Esophagus (tissue), 2 donors: ENCODE measurements around the gene PWWP2B. TPM values are rescaled to one million over a fixed set of nuclear protein-coding genes. Genes with fewer than 3 reads are reported as not detected.
"Not testable (repeated sequence)": the region's sequence is repeated elsewhere in the genome, so short reads cannot be mapped to it uniquely, and the experiment has no call there.

ENCODE experiments used
- H3K27ac ChIP-seq, 2 donors: one replicate each; pipeline ENCODE4 v1.5.1; 2013; ENCODE audit warnings: low read depth in 2 of 2, mild to moderate bottlenecking in 2 of 2, inconsistent platforms in 1 of 2, low read length in 1 of 2, moderate library complexity in 1 of 2
- H3K27me3 ChIP-seq, 2 donors: one replicate each; pipeline ENCODE4 v1.6.1; 2013; ENCODE audit warnings: low read length in 2 of 2, control low read depth in 1 of 2, mild to moderate bottlenecking in 1 of 2; ENCODE audit not compliant: insufficient read depth in 2 of 2, control insufficient read depth in 1 of 2
- H3K36me3 ChIP-seq, 2 donors: one replicate each; pipeline ENCODE4 v1.6.1; 2013; ENCODE audit warnings: low read length in 1 of 2; ENCODE audit not compliant: control insufficient read depth in 2 of 2, insufficient read depth in 2 of 2
- H3K4me1 ChIP-seq, 2 donors: one replicate each; pipeline ENCODE4 v1.6.1; 2013; ENCODE audit warnings: low read length in 1 of 2; ENCODE audit not compliant: control insufficient read depth in 2 of 2, insufficient read depth in 2 of 2
- H3K4me3 ChIP-seq, 2 donors: one replicate each; pipeline ENCODE4 v1.5.1; 2013; ENCODE audit warnings: low read length in 2 of 2, mild to moderate bottlenecking in 2 of 2, low read depth in 1 of 2, moderate library complexity in 1 of 2
- H3K9me3 ChIP-seq, 2 donors: one replicate each; pipeline ENCODE4 v1.6.1; 2013; ENCODE audit warnings: mild to moderate bottlenecking in 2 of 2, low read depth in 1 of 2, low read length in 1 of 2, moderate library complexity in 1 of 2; ENCODE audit not compliant: control insufficient read depth in 2 of 2, insufficient read depth in 1 of 2
- WGBS, 2 donors: extraction: QIAGEN DNeasy Blood & Tissue Kit; methylation state at CpG; one replicate each; pipeline ENCODE4 v1.1.7; 2013; 5-methylcytosine and 5-hydroxymethylcytosine counted together
- polyA plus RNA-seq, 2 donors: library from polyadenylated mRNA; stranded (reverse); fragments of 200-250 nt; gene quantifications; one replicate each; pipeline ENCODE4 v1.2.3, GENCODE V29; 2013
- donor health status: healthy with polysubstance abuse.
- donor health status: Bipolar disorder and iron deficiency.

PWWP2B gene
- polyA plus RNA-seq, 2 donors, result 17.6 to 33.4 TPM

DNA sequence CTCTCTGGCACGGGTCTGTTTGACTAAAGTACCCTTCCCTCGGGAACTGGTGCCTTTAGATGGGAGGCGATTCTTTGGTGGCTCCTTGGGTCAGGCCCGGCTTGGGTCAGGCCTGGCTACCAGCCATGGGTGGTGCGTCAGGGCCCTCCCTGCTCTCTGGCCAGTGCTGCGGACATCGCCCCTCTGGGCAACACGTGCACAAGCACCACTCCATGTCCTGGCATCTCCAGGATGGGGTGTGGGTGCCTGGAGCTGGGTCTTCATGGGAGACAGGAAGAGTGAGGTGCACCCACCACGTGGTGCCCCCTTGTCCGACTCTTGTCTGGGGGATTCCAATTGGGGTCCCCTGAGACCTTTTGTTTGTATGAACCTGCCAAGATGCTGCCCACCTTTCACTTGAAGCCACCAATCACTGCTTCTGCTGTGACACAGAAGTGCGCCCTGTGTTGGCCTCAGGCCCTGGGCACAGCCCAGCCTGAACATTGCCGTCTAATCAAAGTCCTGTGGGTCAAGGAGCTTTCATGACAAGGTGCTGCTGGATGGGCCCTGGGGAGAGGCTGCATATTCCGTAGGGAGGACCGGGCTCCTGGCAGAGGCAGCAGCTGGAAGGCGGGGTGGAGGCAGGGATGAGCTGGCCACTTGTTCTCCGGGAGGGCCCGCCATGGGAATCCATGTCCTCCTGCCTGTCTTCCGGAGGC, 11.1 kb upstream of the PWWP2B start:
- H3K27me3 ChIP-seq, result no peaks in the 10 kb centered on the region
- WGBS, 2 donors, result 83 to 84% methylated on average over 17 to 18 of the region's 18 CpGs
- H3K9me3 ChIP-seq, result no peaks in the 10 kb centered on the region
- H3K4me3 ChIP-seq, result no peak overlapping the region
- H3K36me3 ChIP-seq, result no peaks in the 10 kb centered on the region
- H3K4me1 ChIP-seq, result peaks cover 0 to 2% of the 10 kb centered on the region in 2 donors
- H3K27ac ChIP-seq, result no peak overlapping the region

DNA sequence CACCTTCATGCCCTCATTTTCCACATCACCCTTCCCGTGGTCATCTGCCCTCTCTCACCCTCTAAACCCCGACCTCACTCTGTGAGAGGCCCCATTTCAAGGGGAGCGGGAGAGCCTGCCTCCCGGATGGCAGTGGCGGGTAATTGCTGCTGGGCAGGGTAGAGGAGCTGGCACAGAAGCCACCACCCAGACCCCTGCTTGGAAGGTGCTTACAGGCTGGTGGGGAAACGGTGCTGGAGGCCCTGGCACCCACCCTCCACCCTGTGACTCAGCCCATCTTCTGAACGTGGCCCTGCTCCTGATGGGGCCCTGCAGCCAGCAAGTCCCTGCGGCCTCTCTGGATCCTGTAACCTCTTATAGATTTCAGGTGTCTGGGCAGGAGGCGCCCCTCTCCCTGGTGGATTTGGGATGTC, 10.6 kb upstream of the PWWP2B start:
- Histone ChIP-seq H3K36me3 (no peaks in the 10 kb centered on the region), H3K4me3 (no peak overlapping the region), H3K27ac (no peak overlapping the region), H3K27me3 (no peaks in the 10 kb centered on the region), H3K9me3 (no peaks in the 10 kb centered on the region), H3K4me1 (peaks cover 0 to 2% of the 10 kb centered on the region in 2 donors)
- WGBS, 2 donors, result 71 to 76% methylated on average over 9 of the region's 9 CpGs

DNA sequence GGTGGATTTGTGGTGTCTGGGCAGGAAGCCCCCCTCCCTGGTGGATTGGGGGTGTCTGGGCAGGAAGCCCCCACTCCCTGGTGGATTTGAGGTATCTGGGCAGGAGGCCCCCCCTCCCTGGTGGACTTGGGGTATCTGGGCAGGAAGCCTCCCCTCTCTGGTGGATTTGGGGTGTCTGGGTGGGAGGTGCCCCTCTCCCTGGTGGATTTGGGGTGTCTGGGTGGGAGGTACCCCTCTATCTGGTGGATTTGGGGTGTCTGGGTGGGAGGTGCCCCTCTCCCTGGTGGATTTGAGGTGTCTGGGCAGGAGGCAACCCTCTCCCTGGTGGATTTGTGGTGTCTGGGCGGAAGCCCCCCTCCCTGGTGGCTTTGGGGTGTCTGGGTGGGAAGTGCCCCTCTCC, 10.1 kb upstream of the PWWP2B start:
- not testable (repeated sequence) for H3K4me3 ChIP-seq, H3K9me3 ChIP-seq, H3K36me3 ChIP-seq, H3K27me3 ChIP-seq, H3K27ac ChIP-seq, H3K4me1 ChIP-seq
- 100% methylated on average over 1 of the region's 1 CpG for WGBS, 2 donors

DNA sequence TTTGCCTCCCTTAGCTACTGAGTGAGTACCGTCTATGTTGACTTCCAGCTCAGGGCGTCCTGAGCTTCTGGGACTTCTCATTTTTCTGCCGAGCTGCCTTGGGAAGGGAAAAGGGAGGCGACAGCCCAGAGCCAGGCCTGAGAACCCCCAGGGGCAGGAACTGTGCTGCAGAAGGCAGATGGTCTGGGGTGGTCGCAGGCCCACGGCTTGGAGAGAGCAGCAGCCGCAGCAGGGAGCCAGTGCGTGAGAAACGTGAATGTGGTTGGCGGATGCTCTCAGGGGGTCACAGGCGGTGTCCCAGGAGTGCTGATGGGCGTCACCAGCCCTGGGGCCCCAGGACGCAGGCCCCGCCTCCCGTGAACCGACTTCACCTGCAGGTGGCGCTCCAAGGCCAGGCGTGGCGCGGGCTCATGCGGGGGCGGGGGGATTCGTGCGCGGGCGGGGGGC, 9.2 kb upstream of the PWWP2B start:
- 3 to 6% methylated on average over 20 to 26 of the region's 26 CpGs for WGBS, 2 donors
- Histone ChIP-seq H3K9me3 (no peaks in the 10 kb centered on the region), H3K27ac (no peak overlapping the region), H3K27me3 (no peaks in the 10 kb centered on the region), H3K4me3 (no peak overlapping the region), H3K4me1 (peaks cover 0 to 2% of the 10 kb centered on the region in 2 donors), H3K36me3 (no peaks in the 10 kb centered on the region)

DNA sequence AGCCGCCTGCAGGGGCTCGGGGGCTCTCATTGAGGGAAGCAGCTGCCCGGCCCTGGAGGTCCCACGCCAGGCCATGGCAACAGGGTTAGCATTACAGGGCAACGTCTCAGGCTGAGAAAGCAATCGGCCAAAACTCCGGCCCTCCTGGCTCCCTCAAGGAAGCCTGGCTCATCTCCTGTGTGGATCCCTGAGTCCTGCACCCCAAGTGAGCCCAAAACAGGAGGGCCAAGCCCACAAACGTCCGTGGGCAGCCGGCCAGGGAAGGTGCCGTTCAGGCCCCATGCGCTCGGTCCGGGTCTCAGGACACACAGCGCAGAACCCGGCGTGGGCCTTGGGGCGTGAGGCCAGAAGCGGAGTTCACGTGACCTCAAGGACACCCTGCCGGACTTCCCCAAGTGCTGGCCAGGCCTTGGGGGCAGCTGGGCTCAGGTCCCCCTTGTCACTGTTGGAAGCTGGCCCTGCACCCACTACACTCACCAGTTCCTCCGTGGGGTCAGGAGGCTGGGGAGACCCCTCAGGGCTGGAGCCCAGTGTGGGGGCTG, 8.0 kb upstream of the PWWP2B start:
- Histone ChIP-seq H3K27me3 (no peaks in the 10 kb centered on the region), H3K27ac (no peak overlapping the region), H3K9me3 (peaks cover 0 to 2% of the 10 kb centered on the region in 2 donors), H3K36me3 (no peaks in the 10 kb centered on the region), H3K4me1 (peaks cover 0 to 2% of the 10 kb centered on the region in 2 donors), H3K4me3 (no peak overlapping the region)
- 34 to 43% methylated on average over 17 to 22 of the region's 22 CpGs for WGBS, 2 donors

DNA sequence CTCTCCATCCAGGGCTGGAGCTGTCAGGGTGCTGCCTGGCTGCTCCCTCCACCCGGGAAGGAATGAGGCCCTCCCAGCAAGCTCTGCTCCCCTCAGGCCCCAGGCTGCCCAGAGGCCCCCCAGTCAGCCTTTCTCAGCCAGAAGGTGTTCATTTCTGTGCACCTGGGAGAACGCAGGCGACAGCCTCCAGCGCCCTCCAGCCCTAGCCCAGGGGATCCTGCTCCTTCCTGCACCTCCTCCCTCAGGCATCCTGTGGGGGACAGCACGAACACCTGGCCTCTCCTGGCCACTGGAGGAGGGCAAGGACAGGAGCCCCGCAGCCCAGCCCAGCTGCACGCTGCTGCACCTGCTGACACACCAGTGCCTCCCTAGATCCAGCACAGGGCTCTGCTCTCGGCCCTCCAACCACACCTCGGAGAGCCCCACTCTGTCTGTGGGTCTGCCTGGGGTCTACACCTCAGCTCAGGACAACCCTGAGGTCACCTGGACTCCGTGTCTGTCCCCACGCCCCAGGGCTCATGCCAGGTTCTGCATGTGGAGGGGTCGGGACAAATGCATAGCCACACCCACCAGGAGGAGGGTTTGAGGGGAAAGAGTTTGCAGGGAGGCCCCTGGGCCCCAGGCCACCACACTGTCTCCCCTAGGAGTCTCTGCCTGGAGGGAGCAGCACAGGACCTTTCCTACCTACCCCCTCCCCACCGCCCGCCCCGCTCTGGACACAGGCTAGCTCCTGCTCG, 7.4 kb upstream of the PWWP2B start:
- H3K4me3 ChIP-seq, result no peak overlapping the region
- H3K27ac ChIP-seq, result no peak overlapping the region
- H3K36me3 ChIP-seq, result no peaks in the 10 kb centered on the region
- H3K9me3 ChIP-seq, result peaks cover 0 to 2% of the 10 kb centered on the region in 2 donors
- H3K4me1 ChIP-seq, result peaks cover 0 to 2% of the 10 kb centered on the region in 2 donors
- H3K27me3 ChIP-seq, result no peaks in the 10 kb centered on the region
- WGBS, 2 donors, result 61% methylated on average over 16 of the region's 16 CpGs

DNA sequence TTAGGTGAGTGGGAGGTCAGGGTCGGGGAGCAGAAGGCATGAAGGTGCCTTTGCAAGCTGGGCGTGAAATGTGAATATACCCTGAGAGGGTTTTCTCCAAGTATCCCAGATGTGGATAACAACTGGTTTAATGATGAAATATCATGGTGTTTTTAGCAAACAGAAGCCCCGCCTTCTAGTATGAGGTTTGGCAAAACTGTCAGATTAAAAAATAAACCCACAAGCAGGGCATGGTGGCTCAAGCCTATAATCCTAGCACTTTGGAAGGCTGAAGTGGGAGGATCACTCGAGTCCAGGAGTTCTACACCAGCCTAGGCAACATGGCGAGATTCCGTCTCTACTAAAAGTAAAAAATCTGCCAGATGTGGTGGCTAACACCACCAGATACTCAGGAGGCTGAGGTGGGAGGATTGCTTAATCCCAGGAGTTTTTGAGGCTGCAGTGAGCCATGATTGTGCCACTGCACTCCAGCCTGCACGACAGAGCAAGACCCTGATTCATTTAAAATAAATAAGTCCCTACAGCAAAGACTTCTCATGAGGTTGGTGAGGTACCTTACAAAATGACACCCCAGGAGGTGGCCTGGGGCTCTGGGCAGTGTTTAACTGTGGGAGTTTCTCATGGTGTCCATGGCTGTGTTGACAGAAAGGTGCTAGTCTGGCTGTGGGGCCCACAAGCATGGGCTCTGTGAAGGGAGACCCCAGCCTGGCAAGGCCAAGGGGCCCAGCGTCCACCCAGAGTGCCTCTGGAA, 6.7 kb upstream of the PWWP2B start:
- Histone ChIP-seq H3K9me3 (peaks cover 0 to 2% of the 10 kb centered on the region in 2 donors), H3K27me3 (no peaks in the 10 kb centered on the region), H3K4me3 (no peak overlapping the region), H3K36me3 (no peaks in the 10 kb centered on the region), H3K27ac (no peak overlapping the region), H3K4me1 (peaks cover 2% of the 10 kb centered on the region in 2 donors)
- WGBS, 2 donors, result 73 to 78% methylated on average over 8 of the region's 8 CpGs

DNA sequence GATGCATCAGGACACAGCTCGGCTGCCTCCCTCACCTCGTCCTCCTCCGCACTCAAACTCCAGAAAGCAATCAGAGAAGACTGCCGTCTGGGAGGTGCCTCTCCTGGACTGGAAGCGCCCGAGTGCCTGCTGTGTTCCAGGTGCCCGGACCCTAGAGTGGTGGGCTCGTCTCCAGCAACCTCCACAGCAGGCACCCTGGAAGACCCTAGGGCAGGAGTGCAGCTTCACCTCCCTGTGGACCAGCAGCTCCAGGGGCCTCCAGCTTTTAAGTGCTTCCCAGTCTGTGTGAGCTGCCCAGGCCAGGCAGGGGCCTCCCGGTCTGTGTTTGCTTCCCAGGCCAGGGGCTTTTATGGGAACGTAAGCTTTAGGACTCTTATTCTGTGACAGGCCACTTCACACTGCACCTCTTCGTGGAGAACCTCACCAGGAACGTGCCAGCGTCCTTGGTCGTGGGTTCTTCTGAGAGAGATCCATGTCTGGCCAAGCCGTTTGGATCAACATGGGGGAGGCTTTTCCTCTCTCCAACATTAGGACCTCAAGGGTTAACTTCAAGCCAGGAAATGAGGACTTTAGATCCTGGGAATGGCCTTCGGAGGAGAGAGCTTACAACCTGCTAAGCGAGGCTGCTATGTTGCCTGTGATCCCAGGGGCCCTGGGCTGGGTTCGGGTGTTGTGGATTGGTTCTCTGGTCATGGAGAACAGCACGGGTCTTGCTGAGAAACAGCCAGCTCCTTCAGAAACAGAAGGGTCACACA, 5.9 kb upstream of the PWWP2B start:
- no peak overlapping the region for H3K4me3 ChIP-seq
- peaks cover 5% of the 10 kb centered on the region in 2 donors for H3K4me1 ChIP-seq
- H3K9me3 ChIP-seq, result peaks cover 0 to 2% of the 10 kb centered on the region in 2 donors
- no peaks in the 10 kb centered on the region for H3K36me3 ChIP-seq
- no peaks in the 10 kb centered on the region for H3K27me3 ChIP-seq
- H3K27ac ChIP-seq, result no peak overlapping the region
- WGBS, 2 donors, result 81% methylated on average over 19 of the region's 19 CpGs

DNA sequence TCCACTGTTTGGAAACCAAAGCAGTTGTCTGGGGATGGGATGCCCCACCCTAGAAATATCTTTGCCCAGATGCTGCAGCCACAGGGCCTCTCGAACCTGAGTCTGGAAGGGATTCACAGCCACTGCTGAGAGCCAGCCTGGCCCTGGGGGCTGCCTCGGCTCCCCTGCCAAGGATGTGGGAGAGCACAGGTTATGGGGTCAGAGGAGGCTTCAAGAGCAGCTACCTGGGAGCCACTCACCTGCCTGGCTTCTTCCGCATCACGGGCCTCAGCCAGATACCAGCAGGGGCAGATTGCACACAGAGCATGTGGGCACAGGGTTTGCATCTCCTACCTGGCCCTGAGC, 5.4 kb upstream of the PWWP2B start:
- peaks cover 0 to 2% of the 10 kb centered on the region in 2 donors for H3K9me3 ChIP-seq
- peaks cover 5% of the 10 kb centered on the region in 2 donors for H3K4me1 ChIP-seq
- no peaks in the 10 kb centered on the region for H3K27me3 ChIP-seq
- H3K27ac ChIP-seq, result no peak overlapping the region
- H3K4me3 ChIP-seq, result no peak overlapping the region
- no peaks in the 10 kb centered on the region for H3K36me3 ChIP-seq
- 69 to 93% methylated on average over 4 of the region's 4 CpGs for WGBS, 2 donors
